GM18868 (cell line): ENCODE measurements around the gene GTSE1.

Experiments
- ATAC-seq: cut with Tn5 transposase; IDR thresholded peaks from one replicate; pipeline ENCODE4 v1.9.1; 2021; ENCODE audit warnings: mild to moderate bottlenecking, moderate library complexity; ENCODE audit not compliant: unreplicated experiment

The GTSE1 gene

GRCh38 chr22:46327691-46328465 is 31.2 kb downstream of the GTSE1 start:
- no peak for ATAC-seq

GRCh38 chr22:46328797-46329196 is 32.1 kb downstream of the GTSE1 start:
- no peak for ATAC-seq

GRCh38 chr22:46329616-46330015 is 32.9 kb downstream of the GTSE1 start:
- ATAC-seq, result no peak

- no peak for ATAC-seq
Measured at GRCh38 chr22:46330426-46330825, 33.8 kb downstream of the GTSE1 start.

GRCh38 chr22:46331496-46331895 is 34.8 kb downstream of the GTSE1 start:
- ATAC-seq, result no peak

GRCh38 chr22:46335201-46336118 is 38.8 kb downstream of the GTSE1 start, which contains the start of gene TRMU:
Gene TRMU, plus strand, starts transcription at chr22:46335714. Its CDS starts 51 bp downstream, at chr22:46335765.
- ATAC-seq, result peak; percentile 85

- no peak for ATAC-seq
Measured at GRCh38 chr22:46336119-46337078, 39.7 kb downstream of the GTSE1 start.

GRCh38 chr22:46337870-46338269 is 41.2 kb downstream of the GTSE1 start:
- ATAC-seq, result no peak

- no peak for ATAC-seq
Measured at GRCh38 chr22:46338636-46339035, 42.0 kb downstream of the GTSE1 start.

GRCh38 chr22:46339956-46340355 is 43.3 kb downstream of the GTSE1 start:
- ATAC-seq, result no peak

- ATAC-seq, result no peak
Measured at GRCh38 chr22:46340676-46341075, 44.0 kb downstream of the GTSE1 start.

GRCh38 chr22:46346680-46347405 is 50.2 kb downstream of the GTSE1 start:
- ATAC-seq, result no peak

GRCh38 chr22:46347646-46348045 is 51.0 kb downstream of the GTSE1 start:
- no peak for ATAC-seq

- ATAC-seq, result no peak
Measured at GRCh38 chr22:46348099-46348695, 51.5 kb downstream of the GTSE1 start.

GRCh38 chr22:46349238-46349637 is 52.6 kb downstream of the GTSE1 start:
- ATAC-seq, result no peak

- no peak for ATAC-seq
Measured at GRCh38 chr22:46349681-46350080, 53.0 kb downstream of the GTSE1 start.

GRCh38 chr22:46350121-46350520 is 53.5 kb downstream of the GTSE1 start:
- no peak for ATAC-seq

GRCh38 chr22:46350646-46351045 is 54.0 kb downstream of the GTSE1 start:
- no peak for ATAC-seq

- ATAC-seq, result no peak
Measured at GRCh38 chr22:46351131-46351735, 54.6 kb downstream of the GTSE1 start.
